Activated CD4-positive, alpha-beta T cell treated with anti-CD3 and anti-CD28 coated beads, Interleukin-2, amount 10 ng/mL, durations not matched to agents 7 days and 5 days (primary cell): Measurements from ENCODE around the gene MTA3. TPM values are rescaled to one million over a fixed set of nuclear protein-coding genes. Genes with fewer than 3 reads are reported as not detected.
"Not testable (repeated sequence)": the region's sequence is repeated elsewhere in the genome, so short reads cannot be mapped to it uniquely, and the experiment has no call there.

Experiments
- CTCF ChIA-PET: fragments of 350-600 bp; sonication (Branson Sonifier 250); formaldehyde crosslinking; loops from one replicate; lab custom pipeline; 2021; ENCODE audit warnings: antibody characterized with exemption; lab: Charles Lee
- POLR2A ChIA-PET: fragments of 350-600 bp; sonication (Branson Sonifier 250); formaldehyde crosslinking; loops from one replicate; lab custom pipeline; 2021; ENCODE audit warnings: antibody characterized with exemption; lab: Charles Lee
- DNase-seq: peaks from one replicate; pipeline ENCODE4 v3.0.0-alpha.2; 2020
- H3K27ac Mint-ChIP-seq: one replicate; pipeline ENCODE4 v1.8.0; 2021; ENCODE audit warnings: mild to moderate bottlenecking, moderate library complexity, mixed read lengths
- H3K27me3 Mint-ChIP-seq: one replicate; pipeline ENCODE4 v1.8.0; 2021; ENCODE audit warnings: mixed read lengths
- H3K36me3 Mint-ChIP-seq: one replicate; pipeline ENCODE4 v1.8.0; 2021; ENCODE audit warnings: low read depth, mixed read lengths
- H3K4me1 Mint-ChIP-seq: one replicate; pipeline ENCODE4 v1.8.0; 2021; ENCODE audit warnings: mixed read lengths
- H3K4me3 Mint-ChIP-seq: one replicate; pipeline ENCODE4 v1.8.0; 2021; ENCODE audit warnings: mild to moderate bottlenecking, moderate library complexity, mixed read lengths
- H3K9me3 Mint-ChIP-seq: one replicate; pipeline ENCODE4 v1.8.0; 2021; ENCODE audit warnings: mixed read lengths
- total RNA-seq, 2 experiments: library from RNA; stranded (reverse); gene quantifications; one replicate each; pipeline ENCODE4 v1.2.3, GENCODE V29; 2021

Gene MTA3
- total RNA-seq, 2 experiments from 2014 or later = 34.5 to 36.5 TPM

GRCh38 chr2:42622943-42623676 lies 54.7 kb downstream of the MTA3 start:
- ChIA-PET CTCF (no interaction called here), POLR2A (no interaction called here)
- Mint-ChIP-seq H3K36me3 (peaks cover 15% of the 10 kb centered on the region), H3K27me3 (no peaks in the 10 kb centered on the region), H3K27ac (no peak overlapping the region), H3K9me3 (no peaks in the 10 kb centered on the region), H3K4me1 (peaks cover 5% of the 10 kb centered on the region), H3K4me3 (no peak overlapping the region)
- DNase-seq = no peak

- Mint-ChIP-seq H3K4me3 (no peak overlapping the region), H3K9me3 (no peaks in the 10 kb centered on the region), H3K27ac (no peak overlapping the region), H3K36me3 (peaks cover 13% of the 10 kb centered on the region), H3K4me1 (peaks cover 1% of the 10 kb centered on the region), H3K27me3 (no peaks in the 10 kb centered on the region)
- no peak for DNase-seq
- POLR2A ChIA-PET = no interaction called here
- CTCF ChIA-PET = no interaction called here
Measured at GRCh38 chr2:42624047-42624446, 55.6 kb downstream of the MTA3 start.

- POLR2A ChIA-PET, H3K9me3 Mint-ChIP-seq, H3K4me1 Mint-ChIP-seq, H3K27ac Mint-ChIP-seq, DNase-seq, H3K27me3 Mint-ChIP-seq, H3K36me3 Mint-ChIP-seq, H3K4me3 Mint-ChIP-seq: not testable (repeated sequence)
- CTCF ChIA-PET = interaction anchor here (0.6 kb wide), 1 partner anchor 17 kb away, joined by 4 read pairs; no protein-coding TSS in a partner anchor
Measured at GRCh38 chr2:42628024-42628423, 59.6 kb downstream of the MTA3 start.

- POLR2A ChIA-PET = no interaction called here
Measured at GRCh38 chr2:42636934-42637333, 68.5 kb downstream of the MTA3 start.

GRCh38 chr2:42638080-42638784 lies 69.8 kb downstream of the MTA3 start:
- H3K4me3 Mint-ChIP-seq = no peak overlapping the region
- no peaks in the 10 kb centered on the region for H3K27me3 Mint-ChIP-seq
- POLR2A ChIA-PET = interaction anchor here (0.6 kb wide), 1 partner anchor 12 kb away, joined by 3 read pairs; no protein-coding TSS in a partner anchor
- H3K9me3 Mint-ChIP-seq = peaks cover 2% of the 10 kb centered on the region
- CTCF ChIA-PET = interaction anchor here (0.7 to 1.0 kb wide), 2 partner anchors 47 to 581 kb away, joined by 3 read pairs; no protein-coding TSS in a partner anchor
- no peak overlapping the region for H3K27ac Mint-ChIP-seq
- peaks cover 17% of the 10 kb centered on the region for H3K4me1 Mint-ChIP-seq
- peaks cover 7% of the 10 kb centered on the region for H3K36me3 Mint-ChIP-seq
- DNase-seq = no peak

More at GRCh38 chr2:42636934-42637333, 68.5 kb downstream of the MTA3 start:
- no peak overlapping the region for H3K4me3 Mint-ChIP-seq
- DNase-seq = no peak
- H3K27me3 Mint-ChIP-seq = no peaks in the 10 kb centered on the region
- H3K9me3 Mint-ChIP-seq = peaks cover 2% of the 10 kb centered on the region
- CTCF ChIA-PET = interaction anchor here (1.0 to 1.7 kb wide), 2 partner anchors 22 to 46 kb away, joined by 3 read pairs; no protein-coding TSS in a partner anchor
- H3K27ac Mint-ChIP-seq = no peak overlapping the region
- H3K36me3 Mint-ChIP-seq = peaks cover 8% of the 10 kb centered on the region
- H3K4me1 Mint-ChIP-seq = peaks cover 17% of the 10 kb centered on the region

- no peaks in the 10 kb centered on the region for H3K9me3 Mint-ChIP-seq
- ChIA-PET CTCF (no interaction called here), POLR2A (no interaction called here)
- peak overlapping the region; percentile 33 for H3K4me3 Mint-ChIP-seq
- no peak overlapping the region for H3K27ac Mint-ChIP-seq
- H3K4me1 Mint-ChIP-seq = peaks cover 19% of the 10 kb centered on the region
- DNase-seq = no peak
- H3K36me3 Mint-ChIP-seq = peaks cover 3% of the 10 kb centered on the region
- no peaks in the 10 kb centered on the region for H3K27me3 Mint-ChIP-seq
Measured at GRCh38 chr2:42639340-42640077, 71.1 kb downstream of the MTA3 start.

- CTCF ChIA-PET = no interaction called here
- H3K27me3 Mint-ChIP-seq = no peaks in the 10 kb centered on the region
- H3K4me1 Mint-ChIP-seq = peaks cover 22% of the 10 kb centered on the region
- no peak overlapping the region for H3K4me3 Mint-ChIP-seq
- H3K36me3 Mint-ChIP-seq = peaks cover 6% of the 10 kb centered on the region
- H3K27ac Mint-ChIP-seq = no peak overlapping the region
- no peak for DNase-seq
- H3K9me3 Mint-ChIP-seq = no peaks in the 10 kb centered on the region
- POLR2A ChIA-PET = no interaction called here
Measured at GRCh38 chr2:42640261-42640660, 71.8 kb downstream of the MTA3 start.

GRCh38 chr2:42642371-42642770 lies 73.9 kb downstream of the MTA3 start:
- CTCF ChIA-PET, POLR2A ChIA-PET, H3K27ac Mint-ChIP-seq, DNase-seq, H3K27me3 Mint-ChIP-seq, H3K4me3 Mint-ChIP-seq, H3K9me3 Mint-ChIP-seq: not testable (repeated sequence)
- Mint-ChIP-seq H3K36me3 (peaks cover 20% of the 10 kb centered on the region), H3K4me1 (peaks cover 22% of the 10 kb centered on the region)

- Mint-ChIP-seq H3K36me3 (peaks cover 25% of the 10 kb centered on the region), H3K27ac (no peak overlapping the region), H3K4me3 (no peak overlapping the region), H3K4me1 (peaks cover 24% of the 10 kb centered on the region), H3K9me3 (no peaks in the 10 kb centered on the region), H3K27me3 (no peaks in the 10 kb centered on the region)
- ChIA-PET POLR2A (no interaction called here), CTCF (interaction anchor here (1.1 kb wide), 1 partner anchor 15 kb away, joined by 3 read pairs; no protein-coding TSS in a partner anchor)
- no peak for DNase-seq
Measured at GRCh38 chr2:42645551-42645950, 77.1 kb downstream of the MTA3 start.

GRCh38 chr2:42648796-42649195 lies 80.4 kb downstream of the MTA3 start:
- H3K27me3 Mint-ChIP-seq = no peaks in the 10 kb centered on the region

GRCh38 chr2:42651057-42651456 lies 82.6 kb downstream of the MTA3 start:
- H3K9me3 Mint-ChIP-seq = no peaks in the 10 kb centered on the region
- peaks cover 62% of the 10 kb centered on the region for H3K4me1 Mint-ChIP-seq
- no peak overlapping the region for H3K4me3 Mint-ChIP-seq
- no peaks in the 10 kb centered on the region for H3K27me3 Mint-ChIP-seq
- ChIA-PET POLR2A (no interaction called here), CTCF (interaction anchor here (0.6 to 0.7 kb wide), 3 partner anchors 17 to 145 kb away, joined by 3 to 4 read pairs (median 3); no protein-coding TSS in a partner anchor)
- DNase-seq = no peak
- H3K36me3 Mint-ChIP-seq = peaks cover 21% of the 10 kb centered on the region
- H3K27ac Mint-ChIP-seq = no peak overlapping the region

More at GRCh38 chr2:42648796-42649195, 80.4 kb downstream of the MTA3 start:
- no peaks in the 10 kb centered on the region for H3K9me3 Mint-ChIP-seq
- H3K36me3 Mint-ChIP-seq = peaks cover 27% of the 10 kb centered on the region
- H3K27ac Mint-ChIP-seq = no peak overlapping the region
- no peak for DNase-seq
- peaks cover 48% of the 10 kb centered on the region for H3K4me1 Mint-ChIP-seq
- ChIA-PET CTCF (no interaction called here), POLR2A (no interaction called here)
- no peak overlapping the region for H3K4me3 Mint-ChIP-seq

GRCh38 chr2:42652086-42652485 lies 83.7 kb downstream of the MTA3 start:
- Mint-ChIP-seq H3K36me3 (peaks cover 14% of the 10 kb centered on the region), H3K27me3 (no peaks in the 10 kb centered on the region), H3K4me3 (peak overlapping the region; percentile 66), H3K27ac (peak overlapping the region; percentile 91), H3K4me1 (peaks cover 62% of the 10 kb centered on the region), H3K9me3 (no peaks in the 10 kb centered on the region)
- DNase-seq = peak; percentile 59
- ChIA-PET CTCF (interaction anchor here (2.0 kb wide), 1 partner anchor 12 kb away, joined by 6 read pairs; no protein-coding TSS in a partner anchor), POLR2A (no interaction called here)
